GM18517 (cell line): ENCODE measurements around the gene DAP3.
"Not testable (repeated sequence)": the region's sequence is repeated elsewhere in the genome, so short reads cannot be mapped to it uniquely, and the experiment has no call there.

Experiments
- ATAC-seq: cut with Tn5 transposase; IDR thresholded peaks from one replicate; pipeline ENCODE4 v1.9.1; 2021; ENCODE audit warnings: mild to moderate bottlenecking, moderate library complexity; ENCODE audit not compliant: unreplicated experiment

DAP3 gene

DNA sequence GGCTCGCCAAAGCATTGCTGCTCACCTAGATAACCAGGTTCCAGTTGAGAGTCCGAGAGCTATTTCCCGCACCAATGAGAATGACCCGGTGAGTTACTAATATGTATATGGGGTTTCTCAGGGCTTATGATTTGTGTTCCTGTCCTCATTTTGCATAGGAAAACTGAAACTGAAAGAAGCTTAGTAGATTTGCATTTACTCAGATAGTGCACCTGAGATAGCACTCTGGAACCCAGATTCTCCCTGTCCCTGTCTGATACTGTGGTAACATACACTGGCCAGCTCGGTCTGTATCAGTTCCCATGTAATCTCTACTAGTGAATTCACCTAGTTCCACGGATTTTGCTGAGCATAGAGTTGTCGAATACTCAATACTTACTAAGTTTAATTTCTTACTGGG, 28.1 kb downstream of the DAP3 start:
- ATAC-seq, result no peak

GRCh38 chr1:155718524-155719115, 29.7 kb downstream of the DAP3 start:
- ATAC-seq, result not testable (repeated sequence)

DNA sequence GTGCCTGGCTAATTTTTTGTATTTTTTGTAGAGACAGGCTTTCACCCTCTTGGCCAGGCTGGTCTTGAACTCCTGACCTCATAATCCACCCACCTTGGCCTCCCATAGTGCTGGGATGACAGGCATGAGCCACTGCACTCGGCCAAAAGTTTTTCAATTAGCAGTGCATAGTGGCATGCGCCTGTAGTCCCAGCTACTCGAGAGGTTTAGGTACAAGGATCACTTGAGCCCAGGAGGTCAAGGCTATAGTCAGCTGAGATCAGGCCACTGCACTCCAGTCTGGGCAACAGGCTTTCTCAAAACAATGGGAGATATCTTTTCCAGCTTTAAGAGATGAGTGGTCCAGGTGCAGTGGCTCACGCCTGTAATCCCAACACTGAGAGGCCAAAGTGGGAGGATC, 30.8 kb downstream of the DAP3 start:
- ATAC-seq, result no peak

DNA sequence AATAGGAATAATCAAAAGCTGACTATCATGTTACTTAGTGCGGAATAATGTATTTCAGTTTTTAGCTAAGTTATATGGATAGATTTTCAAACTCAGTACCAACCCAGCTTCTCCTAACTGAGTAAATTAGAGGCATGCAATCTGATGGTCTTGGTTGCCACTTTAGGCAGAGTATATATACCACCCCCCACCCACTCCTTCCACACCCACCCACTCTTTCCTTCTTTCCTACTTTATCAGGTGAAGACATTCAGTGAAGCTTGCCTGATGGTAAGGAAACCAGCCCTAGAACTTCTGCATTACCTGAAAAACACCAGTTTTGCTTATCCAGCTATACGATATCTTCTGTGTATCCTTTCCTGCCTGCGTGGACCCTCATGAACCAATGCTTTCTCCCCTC, 36.3 kb downstream of the DAP3 start:
- no peak for ATAC-seq

DNA sequence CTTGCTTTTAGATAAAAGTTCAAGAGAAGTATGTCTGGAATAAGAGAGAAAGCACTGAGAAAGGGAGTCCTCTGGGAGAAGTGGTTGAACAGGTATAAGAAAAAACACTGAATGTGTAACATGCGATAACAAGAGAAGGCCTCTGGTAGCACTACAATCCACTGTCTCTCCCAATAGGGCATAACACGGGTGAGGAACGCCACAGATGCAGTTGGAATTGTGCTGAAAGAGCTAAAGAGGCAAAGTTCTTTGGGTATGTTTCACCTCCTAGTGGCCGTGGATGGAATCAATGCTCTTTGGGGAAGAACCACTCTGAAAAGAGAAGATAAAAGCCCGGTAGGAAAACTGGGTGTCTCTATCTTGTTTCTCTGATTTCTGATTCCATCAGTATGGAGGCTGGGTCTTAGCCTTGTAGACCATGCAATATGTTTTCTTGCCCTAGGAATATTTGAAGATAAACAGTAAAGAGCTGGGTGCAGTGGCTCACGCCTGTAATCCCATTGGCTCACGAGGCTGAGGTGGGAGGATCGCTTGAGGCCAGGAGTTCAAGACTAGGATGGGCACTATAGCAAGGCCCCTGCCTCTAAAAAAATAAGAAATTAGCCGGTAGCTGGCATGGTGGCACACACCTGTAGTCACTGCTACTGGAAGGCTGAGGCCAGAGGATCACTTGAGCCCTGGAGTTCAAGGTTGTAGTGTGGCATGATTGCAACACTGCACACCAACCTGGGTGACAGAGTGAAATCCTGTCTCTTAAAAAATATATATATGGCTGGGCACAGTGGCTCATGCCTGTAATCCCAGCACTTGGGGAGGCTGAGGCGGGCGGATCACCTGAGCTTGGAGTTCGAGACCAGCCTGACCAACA, 40.4 kb downstream of the DAP3 start:
- no peak for ATAC-seq

DNA sequence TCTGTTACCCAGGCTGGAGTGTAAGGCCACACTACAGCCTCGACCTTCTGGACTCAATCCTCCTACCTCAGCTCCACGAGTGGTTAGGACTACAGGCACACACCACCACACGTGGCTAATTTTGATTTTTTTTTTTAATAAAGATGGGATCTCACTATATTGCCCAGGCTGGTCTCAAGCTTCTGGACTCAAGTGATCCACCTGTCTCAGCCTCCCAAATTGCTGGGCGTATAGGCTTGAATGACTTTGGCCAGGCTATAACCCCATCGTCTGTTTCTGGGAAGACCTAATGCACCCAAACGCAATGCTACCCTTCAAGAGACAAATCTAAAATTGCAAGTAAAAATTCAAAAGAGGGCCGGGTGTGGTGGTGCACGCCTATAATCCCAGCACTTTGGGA, 52.1 kb downstream of the DAP3 start:
- ATAC-seq, result no peak

GRCh38 chr1:155741908-155742307, 53.0 kb downstream of the DAP3 start:
- no peak for ATAC-seq

DNA sequence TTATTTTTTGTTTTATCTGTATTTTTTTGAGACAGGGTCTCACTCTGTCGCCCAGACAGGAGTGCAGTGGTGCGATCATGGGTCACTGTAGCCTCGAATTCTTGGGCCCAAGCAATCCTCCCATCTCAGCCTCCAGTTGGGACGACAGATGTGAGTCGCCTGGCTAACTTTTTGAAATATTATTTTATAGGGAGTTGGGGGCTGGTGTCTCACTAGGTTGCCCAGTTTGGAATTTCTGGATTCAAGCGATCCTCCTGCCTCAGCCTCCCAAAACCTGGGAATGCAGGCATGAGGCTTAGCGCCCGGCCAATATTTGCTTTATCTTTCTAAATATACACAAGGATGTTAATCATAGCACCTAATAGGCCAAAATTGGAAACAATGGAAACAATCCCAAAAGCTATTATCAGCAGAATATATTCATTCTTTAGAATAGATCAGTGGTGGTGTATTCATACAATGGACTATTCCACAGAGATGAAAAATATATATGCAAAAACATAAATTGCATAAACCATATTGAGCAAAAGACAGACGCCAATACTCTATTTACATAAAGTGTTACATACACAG, 55.9 kb downstream of the DAP3 start:
- ATAC-seq, result no peak

- ATAC-seq, result peak; percentile 85
Measured at GRCh38 chr1:155745284-155746228, 56.7 kb downstream of the DAP3 start.

DNA sequence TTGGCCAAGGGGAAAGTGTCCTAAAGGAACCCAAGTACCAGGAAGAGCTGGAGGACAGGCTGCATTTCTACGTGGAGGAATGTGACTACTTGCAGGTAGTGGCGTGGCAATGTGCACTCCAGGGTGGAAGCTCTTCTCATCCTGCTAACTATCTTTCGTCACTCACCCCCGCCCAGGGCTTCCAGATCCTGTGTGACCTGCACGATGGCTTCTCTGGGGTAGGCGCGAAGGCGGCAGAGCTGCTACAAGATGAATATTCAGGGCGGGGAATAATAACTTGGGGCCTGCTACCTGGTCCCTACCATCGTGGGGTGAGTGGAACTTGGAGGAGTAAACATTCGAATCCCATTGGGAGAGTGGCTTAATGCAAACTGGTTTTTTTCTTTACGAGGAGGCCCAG, 58.7 kb downstream of the DAP3 start:
- ATAC-seq, result not testable (repeated sequence)

GRCh38 chr1:155748141-155748540, 59.2 kb downstream of the DAP3 start:
- ATAC-seq, result not testable (repeated sequence)

DNA sequence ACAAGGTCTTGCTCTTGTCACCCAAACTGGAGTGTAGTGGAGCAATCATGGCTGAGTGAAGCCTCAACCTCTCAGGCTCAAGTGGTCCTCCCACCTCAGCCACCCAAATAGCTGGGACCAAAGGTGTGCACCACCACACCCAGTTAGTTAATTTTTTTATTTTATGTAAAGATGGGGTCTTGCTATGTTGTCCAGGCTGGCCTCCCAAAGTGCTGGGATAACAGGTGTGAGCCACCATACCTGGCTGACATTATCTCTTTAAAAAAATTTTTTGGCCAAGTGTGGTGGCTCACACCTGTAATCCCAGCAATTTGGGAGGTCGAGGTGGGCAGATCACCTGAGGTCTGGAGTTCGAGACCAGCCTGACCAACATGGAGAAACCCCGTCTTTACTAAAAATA, 70.1 kb downstream of the DAP3 start:
- not testable (repeated sequence) for ATAC-seq

DNA sequence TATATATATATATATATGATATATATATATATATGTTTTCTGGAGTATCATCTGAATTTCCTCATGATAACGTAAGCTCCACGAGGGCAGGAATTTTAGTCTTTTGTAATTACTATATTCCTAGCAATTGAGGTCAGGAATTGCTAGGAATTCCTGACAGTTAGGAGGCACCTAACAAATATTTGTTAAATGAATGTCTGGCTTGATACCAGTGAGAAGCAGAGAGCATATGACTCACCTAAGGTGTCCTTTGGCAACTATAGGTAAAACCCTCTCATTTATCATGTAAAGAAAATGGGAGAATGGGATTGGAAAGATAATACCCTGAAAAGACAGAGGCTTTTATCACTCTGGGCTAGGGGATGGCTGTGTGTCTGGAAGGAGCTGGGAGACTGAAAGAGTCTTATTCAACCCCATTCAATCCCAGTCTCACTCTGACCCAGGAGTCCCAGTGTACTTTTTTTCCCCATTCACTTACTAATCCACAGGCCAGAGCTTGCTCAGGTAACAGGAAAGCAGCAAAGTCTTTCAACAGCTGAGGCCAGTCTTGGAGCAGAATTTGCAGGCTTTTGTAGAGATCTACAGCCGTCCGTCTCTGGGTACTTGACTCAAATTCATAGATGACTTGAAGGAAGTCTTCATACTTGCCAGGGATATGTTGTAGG, 71.2 kb downstream of the DAP3 start:
- ATAC-seq, result no peak

DNA sequence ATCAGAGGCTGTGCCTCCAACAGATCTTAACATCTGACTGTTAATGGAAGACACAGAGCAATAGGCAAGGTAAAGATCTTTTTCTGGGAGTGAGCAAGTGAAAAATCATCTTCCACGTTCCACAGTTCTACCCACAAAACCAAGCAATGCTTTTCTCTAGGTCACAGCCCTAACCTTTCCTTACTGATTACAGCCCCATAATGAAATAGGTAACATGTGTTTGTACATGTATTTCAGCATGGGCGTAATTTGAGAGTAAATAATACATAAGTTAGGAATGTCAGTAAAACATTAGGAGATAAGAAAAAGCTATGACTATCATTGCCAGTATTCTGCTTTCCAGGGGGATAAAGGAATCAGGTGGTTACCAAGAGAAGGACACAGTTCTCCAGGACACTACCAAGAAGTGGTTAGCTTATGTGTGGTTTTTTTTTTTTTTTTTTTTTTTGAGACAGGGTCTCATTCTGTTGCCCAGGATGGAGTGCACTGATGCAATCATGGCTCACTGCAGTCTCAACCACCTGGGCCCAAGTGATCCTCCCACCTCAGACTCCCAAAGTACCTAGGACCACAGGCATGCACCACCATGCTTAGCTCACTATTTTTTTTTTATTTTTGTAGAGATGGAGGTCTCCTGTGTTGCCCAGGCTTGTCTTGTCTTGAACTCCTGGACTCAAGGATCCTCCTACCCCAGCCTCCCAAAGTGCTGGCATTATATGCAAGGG, 72.0 kb downstream of the DAP3 start:
- no peak for ATAC-seq

DNA sequence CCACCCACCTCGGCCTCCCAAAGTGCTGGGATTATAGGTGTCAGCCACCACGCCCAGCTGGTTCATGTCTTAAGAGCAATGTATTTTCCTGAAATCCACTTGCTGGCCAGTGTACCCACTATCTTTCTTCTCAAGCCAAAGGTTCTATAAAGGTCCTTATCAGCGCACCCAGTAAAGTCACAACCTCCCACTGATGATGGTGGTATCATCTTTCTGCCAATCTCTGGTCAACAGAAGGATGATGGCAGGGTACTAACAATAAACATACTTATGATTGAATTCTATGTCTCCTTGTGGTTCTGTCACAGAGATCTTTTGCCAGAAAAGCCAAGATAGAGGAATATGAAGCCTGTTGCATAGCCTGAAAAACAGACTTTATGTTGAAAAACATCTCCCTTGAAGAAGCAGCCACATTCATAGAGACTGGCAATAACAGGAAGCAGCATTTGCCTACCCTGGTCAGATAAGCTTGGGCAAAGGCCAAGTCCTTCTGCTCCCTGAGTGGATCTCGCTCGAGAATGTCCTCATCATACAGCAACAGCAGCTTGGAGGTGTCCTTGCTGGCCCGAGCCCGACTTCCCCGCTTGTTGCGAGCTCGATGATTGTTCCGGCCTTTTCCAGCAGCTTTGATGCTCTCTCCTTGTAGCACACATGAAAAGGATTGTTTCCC, 73.0 kb downstream of the DAP3 start:
- ATAC-seq, result no peak

GRCh38 chr1:155763090-155763815, 74.4 kb downstream of the DAP3 start:
- not testable (repeated sequence) for ATAC-seq

DNA sequence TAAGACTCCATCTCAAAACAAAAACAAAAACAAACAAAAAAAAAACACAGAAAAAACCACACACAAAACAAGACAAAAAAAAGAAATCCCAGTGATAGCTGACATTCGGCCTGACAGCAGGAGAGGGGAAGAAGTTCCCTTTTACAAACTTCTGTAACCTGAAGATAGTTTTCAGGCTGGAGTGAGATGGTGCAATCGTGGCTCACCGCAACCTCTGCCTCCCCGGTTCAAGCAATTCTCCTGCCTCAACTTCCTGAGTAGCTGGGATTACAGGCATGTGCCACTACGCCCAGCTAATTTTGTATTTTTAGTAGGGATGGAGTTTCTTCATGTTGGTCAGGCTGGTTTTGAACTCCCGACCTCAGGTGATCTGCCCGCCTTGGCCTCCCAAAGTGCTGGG, 75.1 kb downstream of the DAP3 start:
- not testable (repeated sequence) for ATAC-seq

DNA sequence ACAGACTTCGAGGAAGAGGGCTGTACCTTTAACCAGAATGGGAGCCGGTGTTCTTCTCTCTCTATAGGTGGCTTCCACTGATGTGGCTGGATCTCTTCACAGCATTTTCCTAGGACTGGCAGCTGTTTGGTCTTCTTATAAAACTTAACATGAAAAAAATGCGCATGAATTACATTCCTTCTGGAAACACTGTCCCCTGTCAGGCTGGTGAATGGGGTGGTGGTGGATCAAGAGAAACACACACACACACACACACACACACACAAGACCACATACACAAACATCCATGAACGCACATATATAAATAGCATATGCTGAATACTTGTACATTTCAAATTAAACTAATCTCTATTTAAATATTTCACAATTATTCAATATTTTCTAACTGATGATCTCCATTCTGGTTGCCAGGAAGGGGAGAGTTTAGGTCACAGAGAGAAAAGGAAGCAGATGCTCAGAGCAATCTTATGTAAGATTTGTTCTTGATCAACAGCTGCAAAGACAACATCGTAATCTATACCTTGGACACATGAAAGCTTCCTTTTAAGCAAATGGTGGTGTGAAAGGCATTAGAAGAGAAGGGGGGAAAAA, 78.6 kb downstream of the DAP3 start:
- not testable (repeated sequence) for ATAC-seq
